ENCODE data around the gene GAPVD1.

Gene GAPVD1

DNA sequence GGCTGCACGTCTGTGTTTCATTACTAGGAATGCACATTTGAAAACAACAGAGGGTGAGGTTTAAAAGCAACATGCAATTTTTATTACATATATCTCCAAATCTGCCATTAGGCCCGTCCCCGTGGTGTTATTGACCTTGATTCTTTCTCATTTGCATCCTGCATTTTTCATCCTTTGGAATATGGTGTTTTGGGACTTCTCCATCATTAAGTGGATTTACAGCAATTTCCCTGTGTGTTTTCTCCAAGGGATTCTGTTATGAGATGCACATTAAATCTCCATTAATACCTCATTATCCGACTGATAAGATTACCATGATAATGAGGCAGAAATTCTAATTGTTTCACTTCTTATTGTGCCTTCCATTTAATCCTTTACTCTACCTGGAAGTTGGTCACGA, 117.6 kb downstream of the GAPVD1 start:
- TF ChIP-seq, protein P1, sequence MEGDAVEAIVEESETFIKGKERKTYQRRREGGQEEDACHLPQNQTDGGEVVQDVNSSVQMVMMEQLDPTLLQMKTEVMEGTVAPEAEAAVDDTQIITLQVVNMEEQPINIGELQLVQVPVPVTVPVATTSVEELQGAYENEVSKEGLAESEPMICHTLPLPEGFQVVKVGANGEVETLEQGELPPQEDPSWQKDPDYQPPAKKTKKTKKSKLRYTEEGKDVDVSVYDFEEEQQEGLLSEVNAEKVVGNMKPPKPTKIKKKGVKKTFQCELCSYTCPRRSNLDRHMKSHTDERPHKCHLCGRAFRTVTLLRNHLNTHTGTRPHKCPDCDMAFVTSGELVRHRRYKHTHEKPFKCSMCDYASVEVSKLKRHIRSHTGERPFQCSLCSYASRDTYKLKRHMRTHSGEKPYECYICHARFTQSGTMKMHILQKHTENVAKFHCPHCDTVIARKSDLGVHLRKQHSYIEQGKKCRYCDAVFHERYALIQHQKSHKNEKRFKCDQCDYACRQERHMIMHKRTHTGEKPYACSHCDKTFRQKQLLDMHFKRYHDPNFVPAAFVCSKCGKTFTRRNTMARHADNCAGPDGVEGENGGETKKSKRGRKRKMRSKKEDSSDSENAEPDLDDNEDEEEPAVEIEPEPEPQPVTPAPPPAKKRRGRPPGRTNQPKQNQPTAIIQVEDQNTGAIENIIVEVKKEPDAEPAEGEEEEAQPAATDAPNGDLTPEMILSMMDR (IDR thresholded peaks at IDR 0.05; ENCODE audit: low read depth, low read length, missing control alignments): no peak
- H3K4me3 ChIP-seq (ENCODE audit: low read depth, low read length): no peak overlapping the region
- DNase-seq (ENCODE audit: low read depth): no peak

DNA sequence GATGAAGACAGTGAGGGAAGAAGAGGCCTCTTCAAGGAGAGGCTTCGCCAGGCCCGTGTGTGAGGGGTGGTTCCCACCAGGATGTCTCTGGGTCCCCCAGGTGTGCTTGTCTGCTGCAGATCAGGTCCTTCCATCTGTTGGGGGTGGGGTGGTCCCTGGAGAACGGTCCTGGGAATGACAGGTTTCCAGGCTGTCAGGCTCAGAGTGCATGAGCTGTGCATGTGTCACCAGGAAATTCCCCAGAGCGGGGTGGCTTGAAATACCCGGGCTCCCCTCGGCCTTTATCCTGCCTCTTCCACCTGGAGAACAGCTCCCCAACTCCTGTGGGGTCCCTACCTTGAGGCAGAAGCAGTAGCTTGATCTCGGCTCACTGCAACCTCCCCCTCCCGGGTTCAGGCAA, 118.8 kb downstream of the GAPVD1 start:
- TF ChIP-seq, protein P1 (IDR thresholded peaks at IDR 0.05; ENCODE audit: low read depth, low read length, missing control alignments): no peak
- H3K4me3 ChIP-seq (ENCODE audit: low read depth, low read length): no peak overlapping the region
- DNase-seq (ENCODE audit: low read depth): no peak

DNA sequence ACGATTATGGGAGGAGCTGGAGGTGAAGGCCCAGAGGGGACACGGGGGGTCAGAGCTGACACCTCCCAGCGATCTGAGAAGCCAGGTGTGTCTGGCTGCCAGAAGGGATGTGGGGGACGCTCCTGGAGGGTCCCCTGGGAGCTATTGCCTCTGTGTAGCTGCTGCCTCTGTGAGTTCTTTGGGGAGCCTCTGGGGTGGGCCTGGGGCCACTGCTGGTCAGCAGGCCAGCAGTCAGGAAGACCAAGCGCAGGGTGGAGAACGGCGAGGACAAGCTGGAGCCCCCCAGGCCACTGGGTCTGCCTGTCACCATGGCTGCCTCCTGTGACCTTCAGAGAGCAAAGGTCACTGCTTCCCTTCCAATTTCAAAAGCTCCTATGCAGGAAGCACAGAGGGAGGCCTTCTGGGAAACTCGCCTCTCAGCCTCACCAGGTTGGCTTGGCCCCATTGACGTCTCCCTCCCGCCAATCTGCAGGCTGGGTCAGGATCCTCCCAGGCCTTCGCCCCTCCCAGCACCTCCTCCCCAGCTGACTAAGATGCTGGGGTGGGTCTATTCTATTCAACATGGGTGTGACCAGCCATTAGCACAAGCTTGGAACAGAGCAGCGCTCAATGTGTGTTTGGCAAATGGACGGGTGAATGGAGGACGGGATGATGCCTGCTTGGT, 126.4 kb downstream of the GAPVD1 start:
- TF ChIP-seq, protein P1 (IDR thresholded peaks at IDR 0.05; ENCODE audit: low read depth, low read length, missing control alignments): no peak
- H3K4me3 ChIP-seq (ENCODE audit: low read depth, low read length): no peak overlapping the region
- DNase-seq (ENCODE audit: low read depth): no peak

DNA sequence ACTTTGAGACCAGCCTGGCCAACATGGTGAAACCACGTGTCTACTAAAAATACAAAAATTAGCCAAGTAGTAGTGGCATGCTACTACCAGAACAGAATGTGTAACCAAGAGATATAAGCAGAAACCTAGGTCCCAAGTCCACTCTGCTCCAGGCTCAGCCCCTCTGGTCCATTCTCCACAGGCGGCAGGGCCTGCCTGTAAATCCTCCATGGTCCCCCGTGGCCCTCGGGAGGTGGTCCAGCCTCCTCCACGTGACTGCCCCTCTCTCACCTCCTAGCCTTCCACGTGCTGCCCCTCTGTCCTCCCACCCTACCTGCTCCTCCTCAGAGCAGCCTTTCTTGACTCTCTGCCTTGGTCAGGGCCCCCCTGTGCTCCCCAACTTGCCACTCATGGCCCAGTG, 127.4 kb downstream of the GAPVD1 start:
- DNase-seq (ENCODE audit: low read depth): no peak
- H3K4me3 ChIP-seq (ENCODE audit: low read depth, low read length): no peak overlapping the region
- TF ChIP-seq, protein P1 (IDR thresholded peaks at IDR 0.05; ENCODE audit: low read depth, low read length, missing control alignments): no peak

DNA sequence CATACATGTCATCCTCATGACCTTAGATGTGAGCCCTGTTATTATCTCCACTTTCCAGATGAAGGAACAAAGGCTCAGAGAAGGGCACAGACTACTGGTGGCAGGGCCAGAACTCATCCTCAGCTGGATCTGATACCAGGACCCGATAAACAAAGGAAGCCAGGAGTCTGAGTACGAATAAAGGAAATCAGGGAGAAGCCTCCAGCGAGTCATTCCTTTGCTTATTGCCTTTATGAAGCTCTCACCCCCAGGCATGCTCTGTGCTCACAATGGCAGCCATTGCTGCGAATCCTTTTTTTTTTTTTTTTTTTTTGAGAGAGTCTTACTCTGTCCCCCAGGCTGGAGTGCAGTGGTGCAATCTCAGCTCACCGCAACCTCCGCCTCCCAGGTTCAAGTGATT, 130.1 kb downstream of the GAPVD1 start:
- H3K4me3 ChIP-seq (ENCODE audit: low read depth, low read length): no peak overlapping the region
- TF ChIP-seq, protein P1 (IDR thresholded peaks at IDR 0.05; ENCODE audit: low read depth, low read length, missing control alignments): no peak
- DNase-seq (ENCODE audit: low read depth): no peak

DNA sequence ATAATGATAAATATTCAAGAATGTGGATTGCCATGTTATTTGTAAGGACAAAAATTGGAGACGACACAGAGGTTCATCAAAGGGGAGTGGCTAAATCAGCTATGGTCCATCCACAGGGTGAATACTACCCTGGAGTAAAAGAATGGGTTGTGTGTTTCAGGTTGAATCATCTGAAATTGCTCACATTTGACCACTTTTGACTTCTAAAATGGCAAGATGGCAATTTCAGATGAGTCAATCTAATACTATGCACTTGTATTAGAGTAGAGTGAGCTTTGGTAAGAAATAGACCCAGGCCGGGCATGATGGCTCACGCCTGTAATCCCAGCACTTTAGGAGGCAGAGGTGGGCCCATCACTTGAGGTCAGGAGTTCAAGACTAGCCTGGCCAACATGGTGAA, 131.8 kb downstream of the GAPVD1 start:
- TF ChIP-seq, protein P1 (IDR thresholded peaks at IDR 0.05; ENCODE audit: low read depth, low read length, missing control alignments): no peak
- DNase-seq (ENCODE audit: low read depth): no peak
- no peak overlapping the region for H3K4me3 ChIP-seq (ENCODE audit: low read depth, low read length)

DNA sequence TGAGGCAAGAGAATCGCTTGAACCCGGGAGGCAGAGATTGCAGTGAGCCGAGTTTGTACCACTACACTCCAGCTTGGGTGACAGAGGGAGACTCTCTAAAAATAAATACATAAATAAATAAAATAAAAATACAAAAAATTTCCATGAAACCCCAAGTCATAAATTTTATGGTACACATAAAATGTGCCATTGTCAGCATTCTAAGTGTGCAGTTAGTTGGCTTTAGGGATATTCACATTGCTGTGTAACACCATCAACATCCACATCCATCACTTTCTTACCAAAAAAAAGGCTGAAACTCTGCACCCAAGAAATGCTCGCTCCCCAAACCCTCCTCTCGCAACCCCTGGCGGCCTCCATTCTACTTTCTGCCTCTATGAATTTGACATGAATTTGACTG, 135.2 kb downstream of the GAPVD1 start:
- TF ChIP-seq, protein P1 (IDR thresholded peaks at IDR 0.05; ENCODE audit: low read depth, low read length, missing control alignments): no peak
- DNase-seq (ENCODE audit: low read depth): no peak

More for the DNA sequence above, 135.2 kb downstream of the GAPVD1 start:
- H3K4me3 ChIP-seq (ENCODE audit: low read depth, low read length): no peak overlapping the region
